ENCODE data around the gene GABARAPL1. TPM values are rescaled to one million over a fixed set of nuclear protein-coding genes. Genes with fewer than 3 reads are reported as not detected.

Gene GABARAPL1
- total RNA-seq, 1 donor from 2014 or later, result 96.2 TPM

- H3K9me3 Mint-ChIP-seq (ENCODE audit: low read depth), result peaks cover 11% of the 10 kb centered on the region
- no peak for DNase-seq (ENCODE audit: low spot score, unreplicated experiment)
- H3K36me3 Mint-ChIP-seq (ENCODE audit: insufficient read depth), result no peaks in the 10 kb centered on the region
- no peak overlapping the region for H3K4me3 Mint-ChIP-seq (ENCODE audit: low read depth)
- no peaks in the 10 kb centered on the region for H3K27me3 Mint-ChIP-seq
- TF ChIP-seq CTCF (IDR thresholded peaks at IDR 0.05; ENCODE audit: unreplicated experiment), result no peak
- H3K4me1 Mint-ChIP-seq (ENCODE audit: low read depth), result no peaks in the 10 kb centered on the region
- H3K27ac Mint-ChIP-seq, result no peak overlapping the region
Measured at GRCh38 chr12:10260927-10261326, 48.2 kb downstream of the GABARAPL1 start.

- no peak for TF ChIP-seq CTCF (IDR thresholded peaks at IDR 0.05; ENCODE audit: unreplicated experiment)
- Mint-ChIP-seq H3K27ac (no peak overlapping the region), H3K4me3 (ENCODE audit: low read depth) (no peak overlapping the region), H3K36me3 (ENCODE audit: insufficient read depth) (no peaks in the 10 kb centered on the region), H3K9me3 (ENCODE audit: low read depth) (no peaks in the 10 kb centered on the region), H3K27me3 (no peaks in the 10 kb centered on the region), H3K4me1 (ENCODE audit: low read depth) (peaks cover 11% of the 10 kb centered on the region)
- no peak for DNase-seq (ENCODE audit: low spot score, unreplicated experiment)
Measured at GRCh38 chr12:10268037-10268436, 55.4 kb downstream of the GABARAPL1 start.

- Mint-ChIP-seq H3K36me3 (ENCODE audit: insufficient read depth) (no peaks in the 10 kb centered on the region), H3K4me1 (ENCODE audit: low read depth) (peaks cover 11% of the 10 kb centered on the region), H3K9me3 (ENCODE audit: low read depth) (peaks cover 7% of the 10 kb centered on the region), H3K4me3 (ENCODE audit: low read depth) (no peak overlapping the region), H3K27me3 (no peaks in the 10 kb centered on the region), H3K27ac (no peak overlapping the region)
- DNase-seq (ENCODE audit: low spot score, unreplicated experiment), result no peak
- TF ChIP-seq CTCF (IDR thresholded peaks at IDR 0.05; ENCODE audit: unreplicated experiment), result no peak
Measured at GRCh38 chr12:10272467-10272866, 59.8 kb downstream of the GABARAPL1 start.

Other genes starting within 250 kb of the GABARAPL1 start
- not detected in 2 replicates for gene CLEC12A, start 241.5 kb upstream of the GABARAPL1 start, total RNA-seq
- not detected in 2 replicates for gene CLEC1B, start 213.8 kb upstream of the GABARAPL1 start, total RNA-seq
- gene CLEC12B, start 202.2 kb upstream of the GABARAPL1 start, total RNA-seq, result not detected in 2 replicates
- not detected in 2 replicates for gene CLEC9A, start 182.2 kb upstream of the GABARAPL1 start, total RNA-seq
- gene CLEC1A, start 113.9 kb upstream of the GABARAPL1 start, total RNA-seq, result not detected in 2 replicates
- not detected in 2 replicates for gene CLEC7A, start 82.7 kb upstream of the GABARAPL1 start, total RNA-seq
- not detected in 2 replicates for gene OLR1, start 40.7 kb upstream of the GABARAPL1 start, total RNA-seq
- not detected in 2 replicates for gene TMEM52B, start 33.8 kb upstream of the GABARAPL1 start, total RNA-seq
- 0.20 and 0.48 TPM in 2 replicates for gene KLRD1, start 95.0 kb downstream of the GABARAPL1 start, total RNA-seq
- gene KLRK1, start 177.2 kb downstream of the GABARAPL1 start, total RNA-seq, result not detected in 2 replicates
- gene KLRC4, start 196.9 kb downstream of the GABARAPL1 start, total RNA-seq, result not detected in 2 replicates
- not detected in 2 replicates for gene KLRC3, start 207.7 kb downstream of the GABARAPL1 start, total RNA-seq
- gene KLRC2, start 223.1 kb downstream of the GABARAPL1 start, total RNA-seq, result not detected in 2 replicates
- gene KLRC1, start 240.5 kb downstream of the GABARAPL1 start, total RNA-seq, result not detected in 2 replicates